ENCODE results near the gene INPP5E. TPM values are rescaled to one million over a fixed set of nuclear protein-coding genes. Genes with fewer than 3 reads are reported as not detected.

Gene INPP5E
- total RNA-seq, 1 donor from 2014 or later, result 16.7 TPM

GRCh38 chr9:136465500-136466154 is 26.0 kb upstream of the INPP5E start:
- DNase-seq (ENCODE audit: extremely low spot score, unreplicated experiment), result no peak
- no peak for TF ChIP-seq CTCF (IDR thresholded peaks at IDR 0.05)
- H3K4me1 Mint-ChIP-seq (ENCODE audit: unreplicated experiment), result no peaks in the 10 kb centered on the region
- H3K9me3 Mint-ChIP-seq (ENCODE audit: unreplicated experiment), result no peaks in the 10 kb centered on the region
- H3K27me3 Mint-ChIP-seq (ENCODE audit: unreplicated experiment), result no peaks in the 10 kb centered on the region
- no peak overlapping the region for H3K27ac Mint-ChIP-seq (ENCODE audit: unreplicated experiment)
- H3K4me3 Mint-ChIP-seq (ENCODE audit: unreplicated experiment), result no peak overlapping the region
- H3K36me3 Mint-ChIP-seq (ENCODE audit: unreplicated experiment), result peaks cover 40% of the 10 kb centered on the region

- no peak overlapping the region for H3K27ac Mint-ChIP-seq (ENCODE audit: unreplicated experiment)
- H3K27me3 Mint-ChIP-seq (ENCODE audit: unreplicated experiment), result no peaks in the 10 kb centered on the region
- H3K4me3 Mint-ChIP-seq (ENCODE audit: unreplicated experiment), result no peak overlapping the region
- H3K4me1 Mint-ChIP-seq (ENCODE audit: unreplicated experiment), result no peaks in the 10 kb centered on the region
- no peaks in the 10 kb centered on the region for H3K9me3 Mint-ChIP-seq (ENCODE audit: unreplicated experiment)
- peaks cover 44% of the 10 kb centered on the region for H3K36me3 Mint-ChIP-seq (ENCODE audit: unreplicated experiment)
- DNase-seq (ENCODE audit: extremely low spot score, unreplicated experiment), result no peak
- TF ChIP-seq CTCF (IDR thresholded peaks at IDR 0.05), result no peak
Observed at GRCh38 chr9:136464241-136464640, 24.6 kb upstream of the INPP5E start.

GRCh38 chr9:136463578-136463977 is 23.9 kb upstream of the INPP5E start:
- no peak for DNase-seq (ENCODE audit: extremely low spot score, unreplicated experiment)
- H3K9me3 Mint-ChIP-seq (ENCODE audit: unreplicated experiment), result no peaks in the 10 kb centered on the region
- peaks cover 51% of the 10 kb centered on the region for H3K36me3 Mint-ChIP-seq (ENCODE audit: unreplicated experiment)
- H3K4me3 Mint-ChIP-seq (ENCODE audit: unreplicated experiment), result no peak overlapping the region
- no peak for TF ChIP-seq CTCF (IDR thresholded peaks at IDR 0.05)
- H3K27me3 Mint-ChIP-seq (ENCODE audit: unreplicated experiment), result no peaks in the 10 kb centered on the region
- no peak overlapping the region for H3K27ac Mint-ChIP-seq (ENCODE audit: unreplicated experiment)
- no peaks in the 10 kb centered on the region for H3K4me1 Mint-ChIP-seq (ENCODE audit: unreplicated experiment)

GRCh38 chr9:136462664-136463063 is 23.0 kb upstream of the INPP5E start:
- Mint-ChIP-seq H3K4me3 (ENCODE audit: unreplicated experiment) (no peak overlapping the region), H3K9me3 (ENCODE audit: unreplicated experiment) (no peaks in the 10 kb centered on the region), H3K27ac (ENCODE audit: unreplicated experiment) (no peak overlapping the region), H3K27me3 (ENCODE audit: unreplicated experiment) (no peaks in the 10 kb centered on the region), H3K36me3 (ENCODE audit: unreplicated experiment) (peaks cover 55% of the 10 kb centered on the region), H3K4me1 (ENCODE audit: unreplicated experiment) (no peaks in the 10 kb centered on the region)
- no peak for TF ChIP-seq CTCF (IDR thresholded peaks at IDR 0.05)
- DNase-seq (ENCODE audit: extremely low spot score, unreplicated experiment), result no peak

- Mint-ChIP-seq H3K9me3 (ENCODE audit: unreplicated experiment) (no peaks in the 10 kb centered on the region), H3K27me3 (ENCODE audit: unreplicated experiment) (no peaks in the 10 kb centered on the region), H3K4me3 (ENCODE audit: unreplicated experiment) (no peak overlapping the region), H3K4me1 (ENCODE audit: unreplicated experiment) (no peaks in the 10 kb centered on the region), H3K27ac (ENCODE audit: unreplicated experiment) (no peak overlapping the region), H3K36me3 (ENCODE audit: unreplicated experiment) (peaks cover 55% of the 10 kb centered on the region)
- no peak for DNase-seq (ENCODE audit: extremely low spot score, unreplicated experiment)
- TF ChIP-seq CTCF (IDR thresholded peaks at IDR 0.05), result no peak
Observed at GRCh38 chr9:136460772-136461325, 21.2 kb upstream of the INPP5E start.
